Thyroid gland (tissue), 4 donors: ENCODE results near the gene FBXO45. TPM values are rescaled to one million over a fixed set of nuclear protein-coding genes. Genes with fewer than 3 reads are reported as not detected.
A peak's percentile ranks its signal among the peaks of the same experiment; 100 is the strongest.

Experiments
- DNase-seq, 2 donors: peaks; one replicate each; pipeline ENCODE4 v3.0.0-alpha.2; 2019
- H3K27ac ChIP-seq, 3 donors: fragments of 200-600 bp; sonication (generic); 1 replicate in 2 of 3; 2 replicates in 1 of 3; pipeline ENCODE4 v1.5.1; 2016 to 2019; ENCODE audit warnings: mild to moderate bottlenecking in 1 of 3, moderate library complexity in 1 of 3
- H3K27me3 ChIP-seq: fragments of 200-600 bp; sonication (generic); one replicate; pipeline ENCODE4 v1.5.1; 2019
- H3K36me3 ChIP-seq, 2 donors: fragments of 200-600 bp; sonication (generic); one replicate each; pipeline ENCODE4 v1.5.1; 2016 to 2019
- H3K4me1 ChIP-seq, 2 donors: fragments of 200-600 bp; sonication (generic); one replicate each; pipeline ENCODE4 v1.5.1; 2017 to 2019
- H3K4me3 ChIP-seq, 3 donors: fragments of 200-600 bp; sonication (generic); replicated peaks in 1 of 3; 1 replicate in 2 of 3; 2 replicates in 1 of 3; pipeline ENCODE4 v1.5.1; 2016; ENCODE audit warnings: mild to moderate bottlenecking in 1 of 3
- H3K9me3 ChIP-seq: fragments of 200-600 bp; sonication (generic); one replicate; pipeline ENCODE4 v1.5.1; 2017
- POLR2A ChIP-seq, 2 donors: fragments of 450-650 bp; IDR thresholded peaks; one replicate each; pipeline ENCODE4 v1.6.1; 2017; ENCODE audit warnings: antibody characterized with exemption in 2 of 2, mild to moderate bottlenecking in 2 of 2, moderate library complexity in 1 of 2
- WGBS, 2 donors: methylation state at CpG; one replicate each; pipeline ENCODE4 v1.1.5; 2017; 5-methylcytosine and 5-hydroxymethylcytosine counted together
- intact Hi-C: fragments of 100-400 bp; cut with DNase I; formaldehyde crosslinking; loops from one replicate; pipeline ENCODE4 v1.15.1; 2023
- total RNA-seq, 4 donors: library from RNA; depleted of rRNA; stranded (reverse); fragments of >200 nt; gene quantifications; one replicate each; pipeline ENCODE4 v1.2.3, GENCODE V29; 2016
- TF ChIP-seq, protein P1 (sequence below), 6 experiments: fragments of 200-600 bp in 3 of 6; fragments of 450-650 bp in 3 of 6; sonication (generic) in 3 of 6; IDR thresholded peaks; one replicate each; pipeline ENCODE4 v1.5.1; 2016 to 2019; ENCODE audit warnings: antibody characterized with exemption in 6 of 6, mild to moderate bottlenecking in 2 of 6, inconsistent platforms in 1 of 6, moderate library complexity in 1 of 6

Gene FBXO45
- total RNA-seq, 4 donors from 2014 or later, result 4.0 to 8.9 (median 5.7) TPM

DNA sequence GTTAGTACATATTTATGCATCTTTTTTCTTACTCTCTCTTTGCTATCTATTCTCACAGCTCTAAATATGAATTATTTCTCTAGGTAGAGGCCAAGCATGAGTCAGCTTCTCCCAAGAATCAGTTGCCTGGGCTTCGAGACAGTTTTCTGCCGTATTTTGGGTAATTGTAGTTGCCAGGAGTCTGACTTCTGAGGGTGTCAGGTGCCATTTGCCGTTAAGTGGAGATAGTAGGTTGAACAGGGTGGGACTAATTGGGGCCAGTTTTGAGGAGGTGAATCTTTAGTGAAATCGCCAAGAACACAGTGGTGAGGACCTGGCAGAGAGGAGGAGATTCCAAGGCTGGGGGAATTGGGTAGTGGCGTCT is 63.2 kb downstream of the FBXO45 start:
- Histone ChIP-seq H3K4me1 (peaks cover 4 to 12% of the 10 kb centered on the region in 2 donors), H3K36me3 (no peaks in the 10 kb centered on the region), H3K9me3 (no peaks in the 10 kb centered on the region), H3K27ac (peak overlapping the region in 2 of 3 donors; percentile 63 to 69), H3K27me3 (no peaks in the 10 kb centered on the region), H3K4me3 (peak overlapping the region in 1 of 3 donors; percentile 57)
- WGBS, 2 donors, result 35 to 37% methylated on average over 5 of the region's 5 CpGs
- TF ChIP-seq POLR2A (IDR thresholded peaks at IDR 0.05), result no peak
- TF ChIP-seq, protein P1, sequence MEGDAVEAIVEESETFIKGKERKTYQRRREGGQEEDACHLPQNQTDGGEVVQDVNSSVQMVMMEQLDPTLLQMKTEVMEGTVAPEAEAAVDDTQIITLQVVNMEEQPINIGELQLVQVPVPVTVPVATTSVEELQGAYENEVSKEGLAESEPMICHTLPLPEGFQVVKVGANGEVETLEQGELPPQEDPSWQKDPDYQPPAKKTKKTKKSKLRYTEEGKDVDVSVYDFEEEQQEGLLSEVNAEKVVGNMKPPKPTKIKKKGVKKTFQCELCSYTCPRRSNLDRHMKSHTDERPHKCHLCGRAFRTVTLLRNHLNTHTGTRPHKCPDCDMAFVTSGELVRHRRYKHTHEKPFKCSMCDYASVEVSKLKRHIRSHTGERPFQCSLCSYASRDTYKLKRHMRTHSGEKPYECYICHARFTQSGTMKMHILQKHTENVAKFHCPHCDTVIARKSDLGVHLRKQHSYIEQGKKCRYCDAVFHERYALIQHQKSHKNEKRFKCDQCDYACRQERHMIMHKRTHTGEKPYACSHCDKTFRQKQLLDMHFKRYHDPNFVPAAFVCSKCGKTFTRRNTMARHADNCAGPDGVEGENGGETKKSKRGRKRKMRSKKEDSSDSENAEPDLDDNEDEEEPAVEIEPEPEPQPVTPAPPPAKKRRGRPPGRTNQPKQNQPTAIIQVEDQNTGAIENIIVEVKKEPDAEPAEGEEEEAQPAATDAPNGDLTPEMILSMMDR (IDR thresholded peaks at IDR 0.05), result no peak
- intact Hi-C loops, result no loop called here
- DNase-seq, result no peak

DNA sequence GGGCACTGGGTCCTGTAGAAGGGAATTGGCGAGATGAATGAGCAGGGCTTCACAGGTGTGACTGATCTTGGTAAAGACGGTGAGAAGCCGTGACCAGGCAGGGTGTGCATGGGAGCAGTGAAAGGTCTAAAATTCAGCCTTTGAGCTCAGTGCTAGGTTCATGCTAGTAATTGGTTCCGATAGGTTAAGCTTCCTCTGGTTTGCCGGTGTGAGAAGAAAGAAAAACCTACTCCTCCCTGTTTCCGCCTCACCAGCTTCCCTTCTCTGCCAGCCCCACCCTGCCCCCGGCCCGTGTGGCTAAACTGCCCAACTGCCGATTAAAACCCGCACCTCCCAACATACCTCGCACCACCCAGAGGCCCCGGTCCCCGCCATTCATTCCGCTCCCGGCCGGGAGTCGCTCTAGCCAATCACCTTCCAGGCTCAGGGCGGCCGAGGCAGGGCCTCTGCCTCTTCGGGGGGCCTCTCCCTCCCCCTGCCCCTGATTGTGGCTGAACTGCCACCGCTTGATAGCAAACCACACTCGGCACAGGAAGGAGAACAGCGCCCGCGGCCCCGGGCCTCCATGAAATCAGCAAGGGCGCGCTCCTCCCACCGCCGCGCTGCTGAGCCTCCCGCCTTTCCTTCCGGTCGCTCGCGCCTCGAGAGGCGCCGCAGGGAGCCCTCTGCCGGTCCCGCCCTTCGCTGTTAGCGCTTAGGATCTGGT is 63.7 kb downstream of the FBXO45 start:
- no peaks in the 10 kb centered on the region for H3K27me3 ChIP-seq
- TF ChIP-seq POLR2A (IDR thresholded peaks at IDR 0.05), result peak in 1 of 2 donors; percentile 52
- TF ChIP-seq, protein P1 (IDR thresholded peaks at IDR 0.05), result peak in 2 of 6 experiments; percentile 20 to 41
- no peaks in the 10 kb centered on the region for H3K9me3 ChIP-seq
- H3K27ac ChIP-seq, result peak overlapping the region; percentile 57 to 69 (median 63)
- H3K4me1 ChIP-seq, result peaks cover 4 to 12% of the 10 kb centered on the region in 2 donors
- DNase-seq, result peak; percentile 74 to 76
- intact Hi-C loops, result no loop called here
- H3K4me3 ChIP-seq, result peak overlapping the region; percentile 10 to 65 (median 57)
- 1 to 2% methylated on average over 10 to 27 of the region's 43 CpGs for WGBS, 2 donors
- H3K36me3 ChIP-seq, result no peaks in the 10 kb centered on the region

DNA sequence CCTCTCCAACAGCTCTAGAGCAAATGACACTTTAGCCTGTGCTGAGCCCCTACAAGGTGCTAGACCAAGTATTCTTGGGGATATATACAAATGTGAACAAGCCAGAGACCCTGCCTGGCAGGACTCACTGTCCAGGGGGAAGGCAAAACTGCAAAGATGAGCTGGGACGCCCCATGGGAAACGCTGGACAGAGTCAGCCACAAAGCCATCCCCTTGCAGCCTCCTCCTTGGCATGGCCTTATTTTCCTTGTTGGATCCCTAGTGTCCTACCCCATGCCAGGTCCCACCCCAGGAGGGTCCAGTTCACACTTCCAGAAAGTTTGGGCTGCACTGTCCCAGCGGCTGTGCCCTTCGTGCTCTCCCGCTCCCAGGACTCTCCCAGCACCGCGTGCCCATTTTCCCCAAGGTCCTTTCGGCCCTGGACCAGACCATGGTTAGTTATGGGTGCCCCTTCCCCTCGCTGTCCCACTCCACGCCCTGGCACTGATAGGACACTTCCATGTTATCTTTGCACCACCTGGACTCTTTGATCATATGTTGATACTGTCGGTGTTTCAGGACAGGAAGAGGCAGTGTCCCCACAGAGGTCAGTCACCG is 65.2 kb downstream of the FBXO45 start:
- Histone ChIP-seq H3K4me1 (peaks cover 4 to 12% of the 10 kb centered on the region in 2 donors), H3K27me3 (no peaks in the 10 kb centered on the region), H3K9me3 (no peaks in the 10 kb centered on the region), H3K36me3 (no peaks in the 10 kb centered on the region), H3K4me3 (no peak overlapping the region), H3K27ac (no peak overlapping the region)
- intact Hi-C loops, result no loop called here
- DNase-seq, result no peak
- 93 to 95% methylated on average over 11 to 12 of the region's 12 CpGs for WGBS, 2 donors
- TF ChIP-seq POLR2A (IDR thresholded peaks at IDR 0.05), result no peak
- TF ChIP-seq, protein P1 (IDR thresholded peaks at IDR 0.05), result no peak

DNA sequence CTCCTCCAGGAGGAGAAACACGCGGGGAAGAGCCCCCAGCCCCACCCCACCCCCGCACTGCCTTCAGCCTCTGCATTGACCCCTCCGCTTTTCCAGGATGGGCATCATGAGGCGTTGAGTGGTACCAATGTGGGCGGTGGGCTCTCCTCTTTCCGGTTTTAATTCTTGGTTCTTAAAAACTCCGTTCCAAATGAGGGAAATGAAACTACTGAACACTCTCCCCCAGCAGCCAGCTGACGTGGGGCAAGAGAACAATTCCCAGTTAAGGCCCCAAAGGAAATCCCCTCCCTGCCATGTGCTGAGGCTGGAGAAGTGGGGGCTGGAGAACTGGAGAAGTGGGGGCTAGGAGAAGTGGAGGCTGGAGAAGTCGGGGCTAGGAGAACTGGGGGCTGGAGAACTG is 65.8 kb downstream of the FBXO45 start:
- H3K27me3 ChIP-seq, result no peaks in the 10 kb centered on the region
- no peaks in the 10 kb centered on the region for H3K9me3 ChIP-seq
- DNase-seq, result no peak
- no peak overlapping the region for H3K4me3 ChIP-seq
- 73% methylated on average over 9 to 10 of the region's 10 CpGs for WGBS, 2 donors
- no peak overlapping the region for H3K27ac ChIP-seq
- H3K36me3 ChIP-seq, result no peaks in the 10 kb centered on the region
- no peak for TF ChIP-seq POLR2A (IDR thresholded peaks at IDR 0.05)
- TF ChIP-seq, protein P1 (IDR thresholded peaks at IDR 0.05), result no peak
- intact Hi-C loops, result no loop called here
- peaks cover 7 to 17% of the 10 kb centered on the region in 2 donors for H3K4me1 ChIP-seq

DNA sequence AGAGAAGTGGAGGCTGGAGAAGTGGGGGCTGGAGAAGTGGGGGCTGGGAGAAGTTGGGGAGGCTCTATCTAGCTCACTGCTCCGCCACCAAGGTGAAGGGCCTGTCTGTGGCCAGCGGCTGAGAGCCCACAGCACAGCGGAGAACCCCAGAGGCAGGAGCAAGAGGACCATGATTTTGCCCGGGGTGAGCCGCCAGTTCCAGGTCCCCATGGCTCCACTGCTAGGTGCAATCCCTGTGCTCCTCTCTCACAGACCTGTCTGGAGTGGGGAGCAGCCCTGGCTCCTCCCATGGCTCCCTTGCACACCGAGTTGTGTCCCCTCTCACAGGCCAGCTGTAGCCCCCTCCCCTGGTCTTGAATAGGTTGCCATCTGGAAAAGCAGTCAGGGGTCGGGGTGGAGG is 66.4 kb downstream of the FBXO45 start:
- TF ChIP-seq, protein P1 (IDR thresholded peaks at IDR 0.05), result no peak
- TF ChIP-seq POLR2A (IDR thresholded peaks at IDR 0.05), result no peak
- Histone ChIP-seq H3K27me3 (no peaks in the 10 kb centered on the region), H3K27ac (no peak overlapping the region)

More for the DNA sequence above, 66.4 kb downstream of the FBXO45 start:
- no peak overlapping the region for H3K4me3 ChIP-seq
- H3K36me3 ChIP-seq, result no peaks in the 10 kb centered on the region
- intact Hi-C loops, result no loop called here
- WGBS, 2 donors, result 79 to 86% methylated on average over 7 of the region's 7 CpGs
- no peak for DNase-seq
- H3K9me3 ChIP-seq, result no peaks in the 10 kb centered on the region
- H3K4me1 ChIP-seq, result peaks cover 14 to 23% of the 10 kb centered on the region in 2 donors
